Measurements from ENCODE around the gene DOCK1.
A peak's percentile ranks its signal among the peaks of the same experiment; 100 is the strongest.

Gene DOCK1

DNA sequence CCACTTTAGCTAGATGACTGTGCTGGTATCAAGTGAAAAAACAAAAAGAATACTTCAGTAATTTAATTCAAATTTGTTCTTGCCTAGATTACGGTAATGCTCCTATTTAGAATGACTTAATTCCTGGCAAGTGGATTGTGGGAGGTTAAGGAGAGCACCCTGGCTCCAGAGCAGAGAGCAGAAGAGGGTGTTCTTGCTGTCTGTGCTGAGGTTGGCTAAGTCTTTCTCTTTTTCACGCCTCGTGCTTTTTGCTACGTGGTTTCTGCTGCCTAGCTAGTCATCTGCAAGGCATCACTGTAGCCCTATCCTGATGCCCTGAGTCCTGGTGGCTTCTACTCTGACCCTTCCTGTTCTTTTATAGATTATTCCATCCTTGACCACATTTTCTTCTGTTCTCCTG is 189.8 kb downstream of the DOCK1 start:
- no peak for DNase-seq (ENCODE audit: low read depth)
- TF ChIP-seq, protein P1, sequence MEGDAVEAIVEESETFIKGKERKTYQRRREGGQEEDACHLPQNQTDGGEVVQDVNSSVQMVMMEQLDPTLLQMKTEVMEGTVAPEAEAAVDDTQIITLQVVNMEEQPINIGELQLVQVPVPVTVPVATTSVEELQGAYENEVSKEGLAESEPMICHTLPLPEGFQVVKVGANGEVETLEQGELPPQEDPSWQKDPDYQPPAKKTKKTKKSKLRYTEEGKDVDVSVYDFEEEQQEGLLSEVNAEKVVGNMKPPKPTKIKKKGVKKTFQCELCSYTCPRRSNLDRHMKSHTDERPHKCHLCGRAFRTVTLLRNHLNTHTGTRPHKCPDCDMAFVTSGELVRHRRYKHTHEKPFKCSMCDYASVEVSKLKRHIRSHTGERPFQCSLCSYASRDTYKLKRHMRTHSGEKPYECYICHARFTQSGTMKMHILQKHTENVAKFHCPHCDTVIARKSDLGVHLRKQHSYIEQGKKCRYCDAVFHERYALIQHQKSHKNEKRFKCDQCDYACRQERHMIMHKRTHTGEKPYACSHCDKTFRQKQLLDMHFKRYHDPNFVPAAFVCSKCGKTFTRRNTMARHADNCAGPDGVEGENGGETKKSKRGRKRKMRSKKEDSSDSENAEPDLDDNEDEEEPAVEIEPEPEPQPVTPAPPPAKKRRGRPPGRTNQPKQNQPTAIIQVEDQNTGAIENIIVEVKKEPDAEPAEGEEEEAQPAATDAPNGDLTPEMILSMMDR (conservative IDR thresholded peaks at IDR 0.05; ENCODE audit: low read depth, low read length), result no peak
- no peak overlapping the region for H3K4me3 ChIP-seq (ENCODE audit: low read depth, low read length)

DNA sequence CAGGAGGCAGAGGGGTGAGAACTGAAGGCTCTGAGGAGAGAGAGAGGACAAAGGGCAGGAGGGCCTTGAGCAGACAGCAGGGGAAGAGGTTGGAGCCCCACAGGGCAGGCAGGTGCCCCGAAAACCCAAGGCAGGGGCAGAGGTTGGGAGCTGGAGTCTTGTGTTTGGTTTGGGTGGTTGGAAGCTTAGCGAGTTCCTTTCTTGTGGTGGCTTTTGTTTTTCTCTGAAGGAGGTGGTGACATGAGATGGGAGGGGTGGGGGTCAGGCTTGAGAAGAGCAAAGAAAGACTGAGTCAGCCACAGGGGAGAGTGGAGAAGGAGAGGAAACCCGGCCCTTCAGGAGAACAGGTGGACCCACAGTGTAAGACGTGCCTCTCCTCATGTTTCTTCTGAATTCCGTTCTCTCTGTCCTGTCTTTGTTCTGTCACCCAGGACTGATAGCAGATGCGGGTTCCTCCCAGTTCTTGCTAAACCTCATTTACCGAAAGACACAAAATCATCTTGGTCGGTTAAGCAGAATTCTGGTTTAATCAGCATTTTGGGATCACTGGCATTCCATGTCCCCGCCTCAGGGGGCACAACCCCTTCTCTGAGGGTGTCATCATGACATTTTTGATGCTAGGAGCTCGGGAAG is 195.9 kb downstream of the DOCK1 start:
- TF ChIP-seq, protein P1 (conservative IDR thresholded peaks at IDR 0.05; ENCODE audit: low read depth, low read length), result no peak
- H3K4me3 ChIP-seq (ENCODE audit: low read depth, low read length), result no peak overlapping the region
- DNase-seq (ENCODE audit: low read depth), result no peak

DNA sequence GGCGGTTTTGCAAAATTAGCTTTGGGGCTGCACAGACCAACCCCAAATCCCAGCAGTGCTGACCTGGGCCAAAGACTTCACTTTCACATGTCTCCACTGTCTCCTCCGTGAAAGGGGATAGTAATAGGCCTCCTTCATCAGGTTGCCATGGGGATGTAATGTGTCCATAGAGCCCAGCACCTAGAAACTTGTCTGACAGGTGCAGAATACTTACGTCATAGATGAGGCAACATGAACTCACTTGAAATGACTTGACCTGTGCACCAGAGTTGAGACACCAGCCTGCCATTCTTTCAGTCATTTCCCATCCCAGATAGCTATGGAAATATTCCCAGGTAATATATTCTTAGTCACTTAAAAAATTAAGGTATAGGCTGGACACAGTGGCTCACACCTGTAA is 196.9 kb downstream of the DOCK1 start:
- DNase-seq (ENCODE audit: low read depth), result no peak
- no peak overlapping the region for H3K4me3 ChIP-seq (ENCODE audit: low read depth, low read length)
- TF ChIP-seq, protein P1 (conservative IDR thresholded peaks at IDR 0.05; ENCODE audit: low read depth, low read length), result no peak

DNA sequence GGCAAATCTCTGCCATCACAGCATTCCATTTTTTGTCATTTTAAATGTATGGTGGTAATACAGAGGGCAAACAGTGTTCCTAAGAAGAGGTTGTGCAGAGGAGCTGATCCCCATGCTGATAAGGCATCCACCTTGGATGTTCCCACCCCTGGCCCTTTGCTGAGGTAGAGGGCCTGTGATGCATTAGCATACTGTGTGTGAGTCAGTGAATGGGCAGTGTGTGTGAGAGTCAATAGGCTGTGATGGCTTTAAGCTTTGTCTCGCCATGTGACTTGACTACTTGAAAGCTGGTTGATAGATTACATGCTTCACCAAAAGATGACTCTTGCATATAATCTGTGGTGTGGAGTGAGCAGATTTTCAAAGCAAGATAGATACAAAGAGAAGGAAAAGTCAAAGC is 209.9 kb downstream of the DOCK1 start:
- DNase-seq (ENCODE audit: low read depth), result no peak
- no peak overlapping the region for H3K4me3 ChIP-seq (ENCODE audit: low read depth, low read length)
- TF ChIP-seq, protein P1 (conservative IDR thresholded peaks at IDR 0.05; ENCODE audit: low read depth, low read length), result no peak

DNA sequence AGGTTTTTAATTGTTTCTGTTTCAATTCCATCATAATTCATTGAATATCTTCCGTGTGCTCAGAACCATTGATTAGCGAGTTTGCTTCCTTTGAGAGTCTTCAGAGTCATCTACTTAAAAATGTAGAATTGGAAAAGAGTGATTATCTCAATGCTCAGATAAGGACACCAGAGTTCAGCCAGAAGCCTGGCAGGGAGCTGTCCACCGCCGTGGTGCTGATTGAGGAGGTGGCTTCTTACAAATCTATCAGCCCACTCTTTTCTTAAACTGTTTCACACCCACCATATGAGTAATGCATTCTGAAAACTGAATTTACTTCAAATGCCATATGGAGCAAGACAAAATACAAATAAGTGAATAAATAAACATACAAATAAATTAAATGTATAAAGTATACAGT is 211.9 kb downstream of the DOCK1 start:
- no peak overlapping the region for H3K4me3 ChIP-seq (ENCODE audit: low read depth, low read length)
- TF ChIP-seq, protein P1 (conservative IDR thresholded peaks at IDR 0.05; ENCODE audit: low read depth, low read length), result no peak
- DNase-seq (ENCODE audit: low read depth), result peak; percentile 74

DNA sequence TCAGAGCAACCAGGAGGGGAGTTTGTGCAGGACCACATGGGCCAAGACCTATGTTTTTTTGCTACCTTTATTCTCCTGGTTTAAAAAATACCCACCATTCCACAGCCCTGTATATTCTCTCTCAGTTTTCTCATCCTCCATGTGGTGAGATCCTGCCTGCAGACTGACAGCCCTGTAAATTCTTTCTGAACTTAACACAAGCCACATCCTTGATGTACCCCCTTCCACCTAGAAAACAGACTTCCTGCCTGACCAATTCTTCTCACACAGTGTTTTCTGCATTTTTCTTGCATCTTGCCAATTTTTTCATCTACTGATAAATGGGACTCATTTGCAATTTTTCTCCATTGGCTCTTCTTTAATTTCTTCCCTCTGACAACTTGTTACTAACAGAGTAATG is 212.8 kb downstream of the DOCK1 start:
- TF ChIP-seq, protein P1 (conservative IDR thresholded peaks at IDR 0.05; ENCODE audit: low read depth, low read length), result no peak
- no peak for DNase-seq (ENCODE audit: low read depth)
- H3K4me3 ChIP-seq (ENCODE audit: low read depth, low read length), result no peak overlapping the region

DNA sequence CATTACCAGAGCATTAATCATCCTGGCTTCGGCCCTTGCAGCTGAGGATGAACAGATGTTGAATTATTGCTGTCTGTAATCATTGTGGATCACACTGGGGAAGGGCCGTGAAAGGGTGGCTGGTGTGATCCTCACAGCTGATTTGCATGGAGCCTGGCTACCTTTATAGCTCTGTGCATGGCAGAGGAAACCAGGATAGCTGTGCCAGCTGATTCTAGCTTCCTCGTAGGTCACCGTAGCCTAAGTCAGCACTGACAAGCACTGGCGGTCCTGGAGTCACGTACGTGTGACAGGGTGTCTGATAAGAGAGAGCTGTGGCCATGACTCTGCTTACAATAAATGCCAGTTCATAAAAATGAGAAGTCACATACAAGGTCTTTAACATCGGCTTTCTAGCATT is 214.7 kb downstream of the DOCK1 start:
- no peak overlapping the region for H3K4me3 ChIP-seq (ENCODE audit: low read depth, low read length)
- no peak for DNase-seq (ENCODE audit: low read depth)
- TF ChIP-seq, protein P1 (conservative IDR thresholded peaks at IDR 0.05; ENCODE audit: low read depth, low read length), result no peak

All from choroid plexus epithelial cell (primary cell).